Nephron progenitor cell (in vitro differentiated cells): Measurements from ENCODE around the gene XIST.

Experiments
- DNase-seq: peaks from one replicate; pipeline ENCODE4 v3.0.0; 2021
- H3K27ac Mint-ChIP-seq: 2 replicates; pipeline ENCODE4 v1.8.0; 2021; ENCODE audit warnings: mild to moderate bottlenecking, moderate library complexity, mixed read lengths
- H3K27me3 Mint-ChIP-seq: 2 replicates; pipeline ENCODE4 v1.8.0; 2021; ENCODE audit warnings: mild to moderate bottlenecking, low read depth, mixed read lengths; ENCODE audit not compliant: poor library complexity
- H3K36me3 Mint-ChIP-seq: 2 replicates; pipeline ENCODE4 v1.8.0; 2021; ENCODE audit warnings: low read depth, mixed read lengths
- H3K4me1 Mint-ChIP-seq: 2 replicates; pipeline ENCODE4 v1.8.0; 2021; ENCODE audit warnings: mixed read lengths
- H3K4me3 Mint-ChIP-seq: 2 replicates; pipeline ENCODE4 v1.8.0; 2021; ENCODE audit warnings: mild to moderate bottlenecking, moderate library complexity, mixed read lengths
- H3K9me3 Mint-ChIP-seq: 2 replicates; pipeline ENCODE4 v1.8.0; 2021; ENCODE audit warnings: mild to moderate bottlenecking, moderate library complexity, mixed read lengths
- CTCF ChIP-seq: fragments of 200-600 bp; sonication (generic); IDR thresholded peaks from 2 replicates; pipeline ENCODE4 v1.5.0; 2021; ENCODE audit warnings: antibody characterized with exemption

XIST gene

DNA sequence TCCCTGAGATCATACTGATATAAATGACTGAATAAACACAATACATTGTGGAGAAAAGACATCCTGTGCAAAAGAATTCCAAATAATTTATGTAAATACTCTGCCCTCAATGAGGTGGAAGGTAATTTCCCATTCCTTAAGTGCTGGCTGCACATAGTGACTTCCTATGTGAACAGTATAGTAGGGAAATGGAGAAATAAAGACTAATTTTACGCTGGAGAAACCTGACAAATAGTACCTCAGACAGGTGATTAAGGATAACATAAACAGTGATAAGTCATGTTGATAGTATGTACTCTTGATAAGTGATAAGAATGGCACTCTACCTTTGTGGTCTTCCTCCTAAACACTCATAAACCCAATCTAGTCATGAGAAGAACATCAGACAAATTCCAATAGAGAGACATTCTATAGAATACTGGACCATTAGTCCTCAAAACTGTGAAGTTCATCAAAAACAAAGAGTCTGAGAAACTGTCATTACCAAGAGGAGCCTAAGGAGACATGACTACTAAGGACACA is 15.5 kb downstream of the XIST start:
- Mint-ChIP-seq H3K4me1 (no peaks in the 10 kb centered on the region), H3K4me3 (no peak overlapping the region), H3K9me3 (no peaks in the 10 kb centered on the region), H3K27me3 (no peaks in the 10 kb centered on the region), H3K27ac (no peak overlapping the region), H3K36me3 (no peaks in the 10 kb centered on the region)
- DNase-seq = no peak
- no peak for TF ChIP-seq CTCF

DNA sequence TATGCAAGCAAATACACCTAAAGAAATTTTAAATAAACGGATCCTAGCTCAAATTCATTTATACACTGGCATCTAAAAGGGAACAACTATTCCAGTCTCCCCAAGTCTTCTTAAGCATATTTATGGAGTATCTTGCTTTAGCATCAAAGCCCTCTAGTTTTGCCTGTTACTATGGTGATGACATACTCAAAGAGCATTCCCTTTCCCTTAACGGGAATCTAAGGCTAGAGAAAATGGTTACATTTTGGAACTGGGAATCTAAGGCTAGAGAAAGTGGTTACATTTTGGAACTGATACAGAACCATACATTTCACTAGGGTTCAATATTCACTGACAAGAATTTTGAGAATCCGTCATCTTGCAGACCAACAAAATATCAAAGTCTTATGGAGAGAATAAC is 18.3 kb downstream of the XIST start:
- Mint-ChIP-seq H3K4me3 (no peak overlapping the region), H3K4me1 (no peaks in the 10 kb centered on the region), H3K36me3 (no peaks in the 10 kb centered on the region), H3K27me3 (no peaks in the 10 kb centered on the region), H3K27ac (no peak overlapping the region), H3K9me3 (no peaks in the 10 kb centered on the region)
- DNase-seq = no peak
- TF ChIP-seq CTCF = no peak

DNA sequence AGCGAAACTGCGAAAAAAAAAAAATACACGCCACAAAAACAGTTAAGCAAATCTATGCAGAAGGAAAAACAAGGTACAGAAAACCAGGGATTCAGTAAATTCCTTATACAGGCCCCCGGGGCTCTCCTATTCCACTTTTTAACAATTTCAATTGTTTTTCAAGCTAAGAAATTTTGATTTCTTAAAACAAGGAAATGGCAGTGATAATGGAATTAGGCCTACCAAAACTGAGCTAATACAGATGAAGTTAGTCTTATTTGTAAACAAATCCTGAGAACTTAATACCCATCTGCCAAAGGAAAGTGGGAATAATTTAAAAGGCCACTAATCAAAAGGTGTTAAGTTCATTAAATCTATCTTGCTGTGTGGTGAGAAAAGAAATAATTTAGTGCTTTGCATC is 20.2 kb downstream of the XIST start:
- no peaks in the 10 kb centered on the region for H3K9me3 Mint-ChIP-seq
- TF ChIP-seq CTCF = no peak
- no peaks in the 10 kb centered on the region for H3K36me3 Mint-ChIP-seq
- H3K27me3 Mint-ChIP-seq = no peaks in the 10 kb centered on the region
- H3K27ac Mint-ChIP-seq = no peak overlapping the region
- no peak overlapping the region for H3K4me3 Mint-ChIP-seq
- DNase-seq = no peak
- no peaks in the 10 kb centered on the region for H3K4me1 Mint-ChIP-seq

DNA sequence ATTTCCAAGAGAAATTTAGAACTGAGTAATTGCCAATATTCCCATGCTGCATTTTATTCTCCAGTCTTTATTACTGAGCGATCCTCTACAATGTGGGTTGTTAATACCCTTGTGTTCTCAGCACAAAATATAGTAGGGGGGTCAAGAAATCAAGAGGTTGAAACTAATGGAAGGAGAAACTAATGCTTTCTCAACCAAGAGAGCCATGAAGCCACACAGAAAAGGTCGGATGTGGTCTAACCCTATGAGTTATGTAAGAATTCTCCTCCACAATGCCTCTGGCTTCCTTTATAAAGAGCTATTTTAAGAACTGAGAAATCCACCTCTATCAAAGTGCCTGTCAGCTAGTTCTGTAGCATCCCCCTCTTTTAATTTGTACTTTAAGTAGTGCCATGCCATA is 21.0 kb downstream of the XIST start:
- Mint-ChIP-seq H3K4me3 (no peak overlapping the region), H3K4me1 (no peaks in the 10 kb centered on the region), H3K27me3 (no peaks in the 10 kb centered on the region), H3K9me3 (no peaks in the 10 kb centered on the region), H3K36me3 (no peaks in the 10 kb centered on the region), H3K27ac (no peak overlapping the region)
- no peak for DNase-seq
- no peak for TF ChIP-seq CTCF

- H3K27me3 Mint-ChIP-seq = no peaks in the 10 kb centered on the region
- no peak for DNase-seq
- H3K27ac Mint-ChIP-seq = no peak overlapping the region
- no peaks in the 10 kb centered on the region for H3K4me1 Mint-ChIP-seq
- TF ChIP-seq CTCF = no peak
- H3K36me3 Mint-ChIP-seq = no peaks in the 10 kb centered on the region
- H3K9me3 Mint-ChIP-seq = no peaks in the 10 kb centered on the region
- no peak overlapping the region for H3K4me3 Mint-ChIP-seq
Measured at GRCh38 chrX:73830489-73831414, 21.8 kb downstream of the XIST start.
